Neural cell (in vitro differentiated cells): ENCODE data around the gene NCBP3.

ENCODE experiments used
- CTCF ChIP-seq: fragments of 450-650 bp; IDR thresholded peaks from 2 replicates; pipeline ENCODE4 v1.5.1; 2014; ENCODE audit warnings: antibody characterized with exemption, mild to moderate bottlenecking, moderate library complexity; ENCODE audit not compliant: poor library complexity, severe bottlenecking
- EZH2 ChIP-seq: fragments of 200-600, 300-800 bp; shearing (Covaris generic), sonication (generic); IDR thresholded peaks from 2 replicates; pipeline ENCODE4 v1.6.1; 2014; ENCODE audit warnings: antibody characterized with exemption, low read length, borderline replicate concordance, mild to moderate bottlenecking; ENCODE audit not compliant: insufficient read depth, poor library complexity, severe bottlenecking
- MXI1 ChIP-seq: fragments of 450-650 bp; conservative IDR thresholded peaks from 2 replicates; pipeline ENCODE4 v1.6.1; 2014; ENCODE audit warnings: antibody characterized with exemption, mild to moderate bottlenecking; ENCODE audit not compliant: poor library complexity, severe bottlenecking
- POLR2AphosphoS5 ChIP-seq: IDR thresholded peaks from 2 replicates; pipeline ENCODE4 v1.6.1; 2012
- REST ChIP-seq: IDR thresholded peaks from 2 replicates; pipeline ENCODE4 v1.6.1; 2012; ENCODE audit warnings: borderline replicate concordance
- SMC3 ChIP-seq: fragments of 450-650 bp; conservative IDR thresholded peaks from 2 replicates; pipeline ENCODE4 v1.6.1; 2014; ENCODE audit warnings: antibody characterized with exemption, mild to moderate bottlenecking, moderate library complexity; ENCODE audit not compliant: poor library complexity

GRCh38 chr17:3753624-3754023 lies 92.4 kb downstream of the NCBP3 start:
- TF ChIP-seq CTCF (no peak), REST (no peak), MXI1 (no peak), EZH2 (no peak), SMC3 (no peak), POLR2AphosphoS5 (no peak)
